ENCODE results near the gene TACC2.

DNA sequence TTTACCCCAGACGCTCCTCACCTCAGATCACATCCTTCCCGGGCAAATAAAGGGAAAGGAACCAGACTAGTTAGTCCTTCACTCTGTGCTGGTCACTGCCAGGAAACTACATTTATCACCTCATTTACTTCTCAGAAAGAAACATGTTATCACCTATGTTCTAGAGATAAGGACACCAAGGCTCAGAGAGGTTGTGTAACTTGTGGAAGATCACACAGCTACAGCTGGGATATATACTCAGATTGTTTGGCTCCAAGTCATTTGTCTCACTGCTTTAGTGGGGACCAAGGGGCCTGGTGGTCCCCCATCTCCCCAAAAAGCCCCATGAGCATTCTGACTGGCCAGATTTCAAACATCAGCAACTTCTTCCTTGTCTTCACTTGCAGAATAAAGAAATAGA, 264.6 kb downstream of the TACC2 start:
- TF ChIP-seq, protein P1, sequence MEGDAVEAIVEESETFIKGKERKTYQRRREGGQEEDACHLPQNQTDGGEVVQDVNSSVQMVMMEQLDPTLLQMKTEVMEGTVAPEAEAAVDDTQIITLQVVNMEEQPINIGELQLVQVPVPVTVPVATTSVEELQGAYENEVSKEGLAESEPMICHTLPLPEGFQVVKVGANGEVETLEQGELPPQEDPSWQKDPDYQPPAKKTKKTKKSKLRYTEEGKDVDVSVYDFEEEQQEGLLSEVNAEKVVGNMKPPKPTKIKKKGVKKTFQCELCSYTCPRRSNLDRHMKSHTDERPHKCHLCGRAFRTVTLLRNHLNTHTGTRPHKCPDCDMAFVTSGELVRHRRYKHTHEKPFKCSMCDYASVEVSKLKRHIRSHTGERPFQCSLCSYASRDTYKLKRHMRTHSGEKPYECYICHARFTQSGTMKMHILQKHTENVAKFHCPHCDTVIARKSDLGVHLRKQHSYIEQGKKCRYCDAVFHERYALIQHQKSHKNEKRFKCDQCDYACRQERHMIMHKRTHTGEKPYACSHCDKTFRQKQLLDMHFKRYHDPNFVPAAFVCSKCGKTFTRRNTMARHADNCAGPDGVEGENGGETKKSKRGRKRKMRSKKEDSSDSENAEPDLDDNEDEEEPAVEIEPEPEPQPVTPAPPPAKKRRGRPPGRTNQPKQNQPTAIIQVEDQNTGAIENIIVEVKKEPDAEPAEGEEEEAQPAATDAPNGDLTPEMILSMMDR (IDR thresholded peaks at IDR 0.05): no peak
- no peak for TF ChIP-seq POLR2A (IDR thresholded peaks at IDR 0.05)

All from vagina (tissue), 2 donors.